ENCODE results near the gene NKD2. TPM values are rescaled to one million over a fixed set of nuclear protein-coding genes. Genes with fewer than 3 reads are reported as not detected.
"Not testable (repeated sequence)": the region's sequence is repeated elsewhere in the genome, so short reads cannot be mapped to it uniquely, and the experiment has no call there.

Gene NKD2
- polyA plus RNA-seq, 1 donor (not counting 4 experiments of a cell fraction or from before 2014, with no cell fraction given): not detected

GRCh38 chr5:966941-967340 lies 41.7 kb upstream of the NKD2 start:
- no peak overlapping the region for H3K9ac ChIP-seq (ENCODE audit: control insufficient read depth, extremely low read depth, insufficient read depth, low read length)
- TF ChIP-seq CTCF (optimal IDR thresholded peaks at IDR 0.05 in 1 of 3, IDR thresholded peaks at IDR 0.05 in 1 of 3, conservative IDR thresholded peaks at IDR 0.05 in 1 of 3; ENCODE audit: extremely low read depth in 1 of 3, insufficient read depth in 2 of 3, low read length in 3 of 3): no peak
- no peak for TF ChIP-seq EZH2 (IDR thresholded peaks at IDR 0.05; ENCODE audit: low read length)
- no peaks in the 10 kb centered on the region for H3K9me3 ChIP-seq (ENCODE audit: control insufficient read depth, low read depth, low read length)
- no peak overlapping the region for H3K4me2 ChIP-seq (ENCODE audit: control insufficient read depth, extremely low read depth, insufficient read depth, low read depth, low read length)
- H2AFZ ChIP-seq (ENCODE audit: control insufficient read depth, low read length): no peak overlapping the region
- H3K4me3 ChIP-seq (ENCODE audit: control insufficient read depth in 2 of 3, extremely low read depth in 1 of 3, insufficient read depth in 2 of 3, low read depth in 1 of 3, low read length in 3 of 3): no peak overlapping the region
- H3K79me2 ChIP-seq (ENCODE audit: control insufficient read depth, insufficient read depth, low read length): no peaks in the 10 kb centered on the region
- DNase-seq (ENCODE audit: low read depth, low spot score): no peak
- no peaks in the 10 kb centered on the region for H3K9me1 ChIP-seq (ENCODE audit: control insufficient read depth, extremely low read depth, insufficient read depth, low read length)
- dilution Hi-C loops (cut with MboI; ENCODE audit: extremely low pct_ligation_motif_present, low sequenced_read_pairs): no loop called here
- H3K27me3 ChIP-seq (ENCODE audit: control insufficient read depth, extremely low read depth, insufficient read depth, low read length): peaks cover 14% of the 10 kb centered on the region
- no peaks in the 10 kb centered on the region for H3K4me1 ChIP-seq (ENCODE audit: control insufficient read depth, extremely low read depth, insufficient read depth, low read length)
- no peaks in the 10 kb centered on the region for H3K36me3 ChIP-seq (ENCODE audit: control insufficient read depth in 2 of 2, extremely low read depth in 1 of 2, insufficient read depth in 2 of 2, low read length in 2 of 2)
- no peaks in the 10 kb centered on the region for H4K20me1 ChIP-seq (ENCODE audit: control insufficient read depth, extremely low read depth, insufficient read depth, low read length)
- H3K27ac ChIP-seq (ENCODE audit: control insufficient read depth, insufficient read depth, low read length): no peak overlapping the region
- no peak for FAIRE-seq

GRCh38 chr5:968881-969280 lies 39.7 kb upstream of the NKD2 start:
- Histone ChIP-seq H2AFZ (ENCODE audit: control insufficient read depth, low read length) (no peak overlapping the region), H3K4me3 (ENCODE audit: control insufficient read depth in 2 of 3, extremely low read depth in 1 of 3, insufficient read depth in 2 of 3, low read depth in 1 of 3, low read length in 3 of 3) (no peak overlapping the region), H3K4me1 (ENCODE audit: control insufficient read depth, extremely low read depth, insufficient read depth, low read length) (no peaks in the 10 kb centered on the region), H3K36me3 (ENCODE audit: control insufficient read depth in 2 of 2, extremely low read depth in 1 of 2, insufficient read depth in 2 of 2, low read length in 2 of 2) (no peaks in the 10 kb centered on the region), H3K9ac (ENCODE audit: control insufficient read depth, extremely low read depth, insufficient read depth, low read length) (no peak overlapping the region), H3K79me2 (ENCODE audit: control insufficient read depth, insufficient read depth, low read length) (no peaks in the 10 kb centered on the region), H3K27ac (ENCODE audit: control insufficient read depth, insufficient read depth, low read length) (no peak overlapping the region), H3K27me3 (ENCODE audit: control insufficient read depth, extremely low read depth, insufficient read depth, low read length) (peaks cover 7% of the 10 kb centered on the region), H3K4me2 (ENCODE audit: control insufficient read depth, extremely low read depth, insufficient read depth, low read depth, low read length) (no peak overlapping the region), H3K9me1 (ENCODE audit: control insufficient read depth, extremely low read depth, insufficient read depth, low read length) (no peaks in the 10 kb centered on the region), H4K20me1 (ENCODE audit: control insufficient read depth, extremely low read depth, insufficient read depth, low read length) (no peaks in the 10 kb centered on the region), H3K9me3 (ENCODE audit: control insufficient read depth, low read depth, low read length) (no peaks in the 10 kb centered on the region)
- TF ChIP-seq EZH2 (IDR thresholded peaks at IDR 0.05; ENCODE audit: low read length): no peak
- FAIRE-seq (no peak), DNase-seq (ENCODE audit: low read depth, low spot score) (no peak)
- dilution Hi-C loops (cut with MboI; ENCODE audit: extremely low pct_ligation_motif_present, low sequenced_read_pairs): no loop called here

- Histone ChIP-seq H3K9me3 (ENCODE audit: control insufficient read depth, low read depth, low read length) (no peaks in the 10 kb centered on the region), H3K79me2 (ENCODE audit: control insufficient read depth, insufficient read depth, low read length) (no peaks in the 10 kb centered on the region), H3K27ac (ENCODE audit: control insufficient read depth, insufficient read depth, low read length) (no peak overlapping the region), H3K27me3 (ENCODE audit: control insufficient read depth, extremely low read depth, insufficient read depth, low read length) (peaks cover 7% of the 10 kb centered on the region), H3K4me3 (ENCODE audit: control insufficient read depth in 2 of 3, extremely low read depth in 1 of 3, insufficient read depth in 2 of 3, low read depth in 1 of 3, low read length in 3 of 3) (no peak overlapping the region), H3K9ac (ENCODE audit: control insufficient read depth, extremely low read depth, insufficient read depth, low read length) (no peak overlapping the region), H2AFZ (ENCODE audit: control insufficient read depth, low read length) (no peak overlapping the region), H3K9me1 (ENCODE audit: control insufficient read depth, extremely low read depth, insufficient read depth, low read length) (no peaks in the 10 kb centered on the region), H3K4me1 (ENCODE audit: control insufficient read depth, extremely low read depth, insufficient read depth, low read length) (no peaks in the 10 kb centered on the region), H3K4me2 (ENCODE audit: control insufficient read depth, extremely low read depth, insufficient read depth, low read depth, low read length) (no peak overlapping the region), H3K36me3 (ENCODE audit: control insufficient read depth in 2 of 2, extremely low read depth in 1 of 2, insufficient read depth in 2 of 2, low read length in 2 of 2) (no peaks in the 10 kb centered on the region), H4K20me1 (ENCODE audit: control insufficient read depth, extremely low read depth, insufficient read depth, low read length) (no peaks in the 10 kb centered on the region)
- TF ChIP-seq EZH2 (IDR thresholded peaks at IDR 0.05; ENCODE audit: low read length) (no peak), CTCF (optimal IDR thresholded peaks at IDR 0.05 in 1 of 3, IDR thresholded peaks at IDR 0.05 in 1 of 3, conservative IDR thresholded peaks at IDR 0.05 in 1 of 3; ENCODE audit: extremely low read depth in 1 of 3, insufficient read depth in 2 of 3, low read length in 3 of 3) (no peak)
- dilution Hi-C loops (cut with MboI; ENCODE audit: extremely low pct_ligation_motif_present, low sequenced_read_pairs): no loop called here
- FAIRE-seq (no peak), DNase-seq (ENCODE audit: low read depth, low spot score) (no peak)
These were observed 39.2 kb upstream of the NKD2 start for GRCh38 chr5:969408-969839.

GRCh38 chr5:972575-972974 lies 36.0 kb upstream of the NKD2 start:
- H3K36me3 ChIP-seq (ENCODE audit: control insufficient read depth in 2 of 2, extremely low read depth in 1 of 2, insufficient read depth in 2 of 2, low read length in 2 of 2); DNase-seq (ENCODE audit: low read depth, low spot score); dilution Hi-C loops (cut with MboI; ENCODE audit: extremely low pct_ligation_motif_present, low sequenced_read_pairs); H3K9me1 ChIP-seq (ENCODE audit: control insufficient read depth, extremely low read depth, insufficient read depth, low read length); H2AFZ ChIP-seq (ENCODE audit: control insufficient read depth, low read length); H4K20me1 ChIP-seq (ENCODE audit: control insufficient read depth, extremely low read depth, insufficient read depth, low read length); H3K4me2 ChIP-seq (ENCODE audit: control insufficient read depth, extremely low read depth, insufficient read depth, low read depth, low read length); FAIRE-seq; H3K9ac ChIP-seq (ENCODE audit: control insufficient read depth, extremely low read depth, insufficient read depth, low read length); H3K4me1 ChIP-seq (ENCODE audit: control insufficient read depth, extremely low read depth, insufficient read depth, low read length); H3K27me3 ChIP-seq (ENCODE audit: control insufficient read depth, extremely low read depth, insufficient read depth, low read length); H3K27ac ChIP-seq (ENCODE audit: control insufficient read depth, insufficient read depth, low read length); H3K9me3 ChIP-seq (ENCODE audit: control insufficient read depth, low read depth, low read length); H3K4me3 ChIP-seq (ENCODE audit: control insufficient read depth in 2 of 3, extremely low read depth in 1 of 3, insufficient read depth in 2 of 3, low read depth in 1 of 3, low read length in 3 of 3); H3K79me2 ChIP-seq (ENCODE audit: control insufficient read depth, insufficient read depth, low read length): not testable (repeated sequence)
